ENCODE results near the gene SNX5.

DNA sequence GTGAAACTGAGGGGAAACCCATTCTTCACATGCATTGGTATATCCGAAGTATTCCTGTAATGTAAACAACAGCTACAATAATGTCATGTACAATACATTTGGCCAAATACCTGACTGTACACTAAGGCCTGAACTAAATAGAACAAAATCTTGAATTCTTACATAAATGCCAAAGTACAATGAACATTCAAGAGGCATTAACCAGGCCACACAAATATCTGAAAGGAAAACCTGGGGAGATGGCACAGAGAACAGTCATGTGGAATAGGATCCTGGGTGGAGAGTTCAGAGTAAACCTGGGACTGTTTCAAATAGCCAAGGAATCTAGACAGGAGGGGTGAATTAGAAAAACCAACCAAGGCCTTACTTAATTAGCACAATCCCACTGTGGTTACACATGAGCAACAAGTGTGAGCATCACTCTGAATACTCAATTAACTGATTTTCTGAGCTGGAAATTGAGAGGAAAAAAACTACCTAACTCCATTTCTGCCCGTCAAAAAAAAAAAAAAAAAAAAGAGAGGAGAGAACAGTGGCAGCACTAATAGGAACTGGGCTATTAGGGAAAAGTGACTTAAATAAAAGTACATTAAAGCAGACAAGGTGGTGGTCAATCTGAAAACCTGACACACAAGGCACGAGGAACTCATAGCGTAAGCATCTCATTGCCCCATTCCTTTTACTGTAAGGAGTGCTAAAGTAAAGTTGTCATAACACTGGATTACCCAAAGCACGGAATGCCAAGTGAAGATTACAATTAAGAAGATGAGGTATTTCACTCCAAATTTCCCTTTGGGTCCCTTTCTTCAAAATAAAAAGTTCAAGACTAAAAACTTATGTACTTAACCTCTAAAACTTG lies 10.9 kb downstream of the SNX5 start:
- TF ChIP-seq CREB1 (IDR thresholded peaks at IDR 0.05) (no peak), MAFK (IDR thresholded peaks at IDR 0.05; ENCODE audit: low read depth, low read length) (no peak), SP4 (IDR thresholded peaks at IDR 0.05; ENCODE audit: low read length) (no peak), KDM1A (IDR thresholded peaks at IDR 0.05; ENCODE audit: borderline replicate concordance, low read length) (no peak), GABPA (IDR thresholded peaks at IDR 0.05; ENCODE audit: borderline replicate concordance, insufficient read depth, low read length) (no peak), RBBP5 (IDR thresholded peaks at IDR 0.05; ENCODE audit: borderline replicate concordance, low read depth, low read length) (no peak), SIN3A (conservative IDR thresholded peaks at IDR 0.05 in 1 of 2, IDR thresholded peaks at IDR 0.05 in 1 of 2; ENCODE audit: low read depth in 1 of 2, low read length in 2 of 2) (no peak), EZH2 (IDR thresholded peaks at IDR 0.05; ENCODE audit: low read depth, low read length, severe bottlenecking) (no peak), BRCA1 (IDR thresholded peaks at IDR 0.05; ENCODE audit: low read depth, low read length) (no peak)
- TF ChIP-seq, protein P1, sequence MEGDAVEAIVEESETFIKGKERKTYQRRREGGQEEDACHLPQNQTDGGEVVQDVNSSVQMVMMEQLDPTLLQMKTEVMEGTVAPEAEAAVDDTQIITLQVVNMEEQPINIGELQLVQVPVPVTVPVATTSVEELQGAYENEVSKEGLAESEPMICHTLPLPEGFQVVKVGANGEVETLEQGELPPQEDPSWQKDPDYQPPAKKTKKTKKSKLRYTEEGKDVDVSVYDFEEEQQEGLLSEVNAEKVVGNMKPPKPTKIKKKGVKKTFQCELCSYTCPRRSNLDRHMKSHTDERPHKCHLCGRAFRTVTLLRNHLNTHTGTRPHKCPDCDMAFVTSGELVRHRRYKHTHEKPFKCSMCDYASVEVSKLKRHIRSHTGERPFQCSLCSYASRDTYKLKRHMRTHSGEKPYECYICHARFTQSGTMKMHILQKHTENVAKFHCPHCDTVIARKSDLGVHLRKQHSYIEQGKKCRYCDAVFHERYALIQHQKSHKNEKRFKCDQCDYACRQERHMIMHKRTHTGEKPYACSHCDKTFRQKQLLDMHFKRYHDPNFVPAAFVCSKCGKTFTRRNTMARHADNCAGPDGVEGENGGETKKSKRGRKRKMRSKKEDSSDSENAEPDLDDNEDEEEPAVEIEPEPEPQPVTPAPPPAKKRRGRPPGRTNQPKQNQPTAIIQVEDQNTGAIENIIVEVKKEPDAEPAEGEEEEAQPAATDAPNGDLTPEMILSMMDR (IDR thresholded peaks at IDR 0.05; ENCODE audit: control extremely low read depth in 1 of 3, insufficient read depth in 1 of 3, low read depth in 1 of 3, low read length in 3 of 3): no peak
